Chondrocyte (in vitro differentiated cells): ENCODE measurements around the gene ADO. TPM values are rescaled to one million over a fixed set of nuclear protein-coding genes. Genes with fewer than 3 reads are reported as not detected.
A peak's percentile ranks its signal among the peaks of the same experiment; 100 is the strongest.

ENCODE experiments used
- DNase-seq: peaks from one replicate; pipeline ENCODE4 v3.0.0; 2021; ENCODE audit warnings: mixed read lengths, low spot score
- H3K27ac Mint-ChIP-seq: one replicate; pipeline ENCODE4 v1.8.0; 2021; ENCODE audit warnings: mild to moderate bottlenecking, moderate library complexity, mixed read lengths; ENCODE audit not compliant: unreplicated experiment
- H3K27me3 Mint-ChIP-seq: 2 replicates; pipeline ENCODE4 v1.8.0; 2021; ENCODE audit warnings: low read depth, mixed read lengths
- H3K36me3 Mint-ChIP-seq: 2 replicates; pipeline ENCODE4 v1.8.0; 2021; ENCODE audit warnings: low read depth, mixed read lengths
- H3K4me1 Mint-ChIP-seq: 2 replicates; pipeline ENCODE4 v1.8.0; 2021; ENCODE audit warnings: low read depth, mild to moderate bottlenecking, mixed read lengths
- H3K4me3 Mint-ChIP-seq: one replicate; pipeline ENCODE4 v1.8.0; 2021; ENCODE audit warnings: mild to moderate bottlenecking, moderate library complexity, mixed read lengths; ENCODE audit not compliant: unreplicated experiment
- H3K9me3 Mint-ChIP-seq: 2 replicates; pipeline ENCODE4 v1.8.0; 2021; ENCODE audit warnings: low read depth, mixed read lengths
- total RNA-seq: library from RNA; stranded (reverse); gene quantifications from 3 replicates; pipeline ENCODE4 v1.2.1, GENCODE V29; 2021
- TF ChIP-seq, protein P1 (sequence below): fragments of 200-600 bp; sonication (generic); IDR thresholded peaks from 2 replicates; pipeline ENCODE4 v1.5.0; 2021; ENCODE audit warnings: antibody characterized with exemption, mild to moderate bottlenecking, moderate library complexity

The ADO gene
- total RNA-seq, 1 donor from 2014 or later, result 29.1 TPM

DNA sequence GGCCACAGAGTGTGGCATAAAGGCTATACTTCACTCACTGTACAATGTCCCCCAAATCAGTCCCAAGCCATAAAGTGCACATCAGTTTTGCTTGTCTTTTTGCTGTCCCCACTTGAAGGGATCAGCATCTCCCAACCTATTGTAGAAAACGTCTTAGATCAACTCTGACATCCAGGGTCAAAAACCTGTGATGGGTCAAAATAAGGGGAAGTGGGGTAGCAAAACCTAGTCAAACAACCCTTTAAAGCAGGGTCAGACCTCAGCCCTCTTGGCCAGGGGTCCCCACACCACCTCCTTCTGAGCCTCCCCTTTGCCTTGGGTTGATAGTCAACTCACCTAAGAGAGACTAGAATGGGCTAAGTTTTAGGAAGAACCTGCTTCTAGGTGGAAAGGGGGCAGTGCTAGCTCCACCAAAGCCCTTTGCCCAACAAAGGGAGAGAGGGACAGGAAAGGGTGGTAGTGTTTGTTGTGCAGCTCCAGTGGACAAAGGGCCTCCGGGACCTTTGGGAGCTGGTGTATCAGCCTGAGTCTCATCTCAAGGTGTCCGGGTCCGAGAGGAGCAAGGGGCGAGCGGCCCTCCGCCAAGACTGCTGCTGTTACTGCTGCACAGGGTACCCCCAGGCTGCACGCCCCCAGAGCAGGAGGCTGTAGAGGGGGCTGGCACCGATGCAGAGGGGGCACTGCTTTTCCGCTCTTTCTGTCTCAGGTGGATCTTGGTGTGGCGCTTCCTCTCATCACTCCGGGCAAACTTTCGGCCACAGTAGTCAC is 8.3 kb downstream of the ADO start:
- no peak for DNase-seq
- peaks cover 7% of the 10 kb centered on the region for H3K36me3 Mint-ChIP-seq
- TF ChIP-seq, protein P1, sequence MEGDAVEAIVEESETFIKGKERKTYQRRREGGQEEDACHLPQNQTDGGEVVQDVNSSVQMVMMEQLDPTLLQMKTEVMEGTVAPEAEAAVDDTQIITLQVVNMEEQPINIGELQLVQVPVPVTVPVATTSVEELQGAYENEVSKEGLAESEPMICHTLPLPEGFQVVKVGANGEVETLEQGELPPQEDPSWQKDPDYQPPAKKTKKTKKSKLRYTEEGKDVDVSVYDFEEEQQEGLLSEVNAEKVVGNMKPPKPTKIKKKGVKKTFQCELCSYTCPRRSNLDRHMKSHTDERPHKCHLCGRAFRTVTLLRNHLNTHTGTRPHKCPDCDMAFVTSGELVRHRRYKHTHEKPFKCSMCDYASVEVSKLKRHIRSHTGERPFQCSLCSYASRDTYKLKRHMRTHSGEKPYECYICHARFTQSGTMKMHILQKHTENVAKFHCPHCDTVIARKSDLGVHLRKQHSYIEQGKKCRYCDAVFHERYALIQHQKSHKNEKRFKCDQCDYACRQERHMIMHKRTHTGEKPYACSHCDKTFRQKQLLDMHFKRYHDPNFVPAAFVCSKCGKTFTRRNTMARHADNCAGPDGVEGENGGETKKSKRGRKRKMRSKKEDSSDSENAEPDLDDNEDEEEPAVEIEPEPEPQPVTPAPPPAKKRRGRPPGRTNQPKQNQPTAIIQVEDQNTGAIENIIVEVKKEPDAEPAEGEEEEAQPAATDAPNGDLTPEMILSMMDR, result no peak
- H3K4me3 Mint-ChIP-seq, result no peak overlapping the region
- H3K27me3 Mint-ChIP-seq, result no peaks in the 10 kb centered on the region
- H3K4me1 Mint-ChIP-seq, result peaks cover 58% of the 10 kb centered on the region
- H3K27ac Mint-ChIP-seq, result no peak overlapping the region
- H3K9me3 Mint-ChIP-seq, result no peaks in the 10 kb centered on the region

DNA sequence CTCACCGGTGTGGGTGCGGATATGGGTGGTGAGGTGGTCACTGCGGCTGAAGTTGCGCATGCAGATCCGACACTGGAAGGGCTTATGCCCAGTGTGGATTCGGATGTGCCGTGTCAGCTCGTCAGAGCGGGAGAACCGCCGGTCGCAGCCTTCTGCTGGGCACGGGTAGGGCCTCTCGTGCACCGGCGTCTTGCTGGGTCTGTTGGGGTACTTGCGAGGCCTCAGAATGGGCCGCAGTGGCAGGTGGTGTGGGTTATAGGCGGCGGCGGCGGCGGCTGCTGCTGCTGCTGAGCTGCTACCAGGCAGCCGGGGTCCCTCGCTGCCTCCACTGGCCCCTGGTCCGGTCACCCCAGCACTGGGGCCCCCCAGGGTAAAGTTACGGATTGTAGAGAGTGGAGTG is 8.9 kb downstream of the ADO start:
- H3K27ac Mint-ChIP-seq, result peak overlapping the region; percentile 22
- TF ChIP-seq, protein P1, result no peak
- peak overlapping the region; percentile 96 for H3K4me3 Mint-ChIP-seq
- H3K27me3 Mint-ChIP-seq, result no peaks in the 10 kb centered on the region
- DNase-seq, result no peak
- H3K36me3 Mint-ChIP-seq, result peaks cover 7% of the 10 kb centered on the region
- H3K4me1 Mint-ChIP-seq, result peaks cover 56% of the 10 kb centered on the region
- no peaks in the 10 kb centered on the region for H3K9me3 Mint-ChIP-seq

DNA sequence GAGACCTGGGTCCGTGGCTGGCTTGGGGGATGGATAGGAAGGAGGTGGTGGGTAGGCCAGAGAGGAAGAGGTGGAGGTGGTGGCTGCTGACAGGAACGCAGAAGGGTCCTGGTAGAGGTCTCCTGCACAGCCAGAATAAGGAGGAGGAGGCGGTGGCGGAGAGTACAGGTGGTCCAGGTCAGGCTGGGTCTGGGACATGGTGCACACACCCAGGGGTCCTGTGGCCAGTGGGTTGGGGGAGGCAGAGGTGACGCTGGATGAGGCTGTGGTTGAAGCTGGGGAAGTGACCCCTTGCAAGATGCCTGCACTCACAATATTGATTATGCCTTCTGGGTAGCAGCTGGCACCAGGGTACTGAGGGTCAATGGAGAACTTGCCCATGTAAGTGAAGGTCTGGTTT is 9.5 kb downstream of the ADO start:
- peaks cover 54% of the 10 kb centered on the region for H3K4me1 Mint-ChIP-seq
- H3K9me3 Mint-ChIP-seq, result no peaks in the 10 kb centered on the region
- H3K36me3 Mint-ChIP-seq, result peaks cover 7% of the 10 kb centered on the region
- no peaks in the 10 kb centered on the region for H3K27me3 Mint-ChIP-seq
- DNase-seq, result no peak
- peak overlapping the region; percentile 96 for H3K4me3 Mint-ChIP-seq
- TF ChIP-seq, protein P1, result no peak
- H3K27ac Mint-ChIP-seq, result no peak overlapping the region

DNA sequence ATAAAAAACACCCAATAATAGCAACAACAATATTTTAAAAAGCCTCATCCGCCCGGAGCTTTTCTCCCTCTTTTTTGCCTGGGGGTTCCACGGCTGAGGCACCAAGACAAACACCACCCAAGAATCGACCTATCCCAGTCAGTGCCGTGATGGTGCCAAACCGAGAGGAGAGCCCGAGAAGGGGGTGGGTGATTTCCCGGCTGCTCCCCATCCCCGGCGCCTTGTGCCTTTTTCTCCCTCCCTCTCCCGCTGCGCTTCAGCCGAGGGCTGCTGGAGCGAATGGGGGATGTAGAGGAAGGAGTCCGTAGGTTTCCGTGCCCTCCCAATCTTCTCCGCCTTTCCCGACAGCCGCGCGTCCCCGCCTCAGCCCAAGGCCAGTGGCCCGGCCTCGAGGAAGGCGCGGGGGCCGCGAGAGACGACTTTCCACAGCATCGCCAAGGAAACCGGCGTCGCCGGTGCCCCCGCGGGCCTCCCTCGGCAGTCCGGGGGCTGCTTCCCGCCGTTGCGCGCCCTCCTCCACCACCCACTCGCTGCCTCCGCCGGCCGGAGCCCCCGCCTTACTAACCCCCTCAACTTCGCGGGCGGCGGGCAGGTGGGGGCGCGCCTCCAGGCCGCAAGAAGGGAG is 10.3 kb downstream of the ADO start:
- peaks cover 7% of the 10 kb centered on the region for H3K36me3 Mint-ChIP-seq
- DNase-seq, result no peak
- no peak overlapping the region for H3K27ac Mint-ChIP-seq
- peak overlapping the region; percentile 96 for H3K4me3 Mint-ChIP-seq
- H3K4me1 Mint-ChIP-seq, result peaks cover 60% of the 10 kb centered on the region
- H3K27me3 Mint-ChIP-seq, result no peaks in the 10 kb centered on the region
- TF ChIP-seq, protein P1, result no peak
- no peaks in the 10 kb centered on the region for H3K9me3 Mint-ChIP-seq

DNA sequence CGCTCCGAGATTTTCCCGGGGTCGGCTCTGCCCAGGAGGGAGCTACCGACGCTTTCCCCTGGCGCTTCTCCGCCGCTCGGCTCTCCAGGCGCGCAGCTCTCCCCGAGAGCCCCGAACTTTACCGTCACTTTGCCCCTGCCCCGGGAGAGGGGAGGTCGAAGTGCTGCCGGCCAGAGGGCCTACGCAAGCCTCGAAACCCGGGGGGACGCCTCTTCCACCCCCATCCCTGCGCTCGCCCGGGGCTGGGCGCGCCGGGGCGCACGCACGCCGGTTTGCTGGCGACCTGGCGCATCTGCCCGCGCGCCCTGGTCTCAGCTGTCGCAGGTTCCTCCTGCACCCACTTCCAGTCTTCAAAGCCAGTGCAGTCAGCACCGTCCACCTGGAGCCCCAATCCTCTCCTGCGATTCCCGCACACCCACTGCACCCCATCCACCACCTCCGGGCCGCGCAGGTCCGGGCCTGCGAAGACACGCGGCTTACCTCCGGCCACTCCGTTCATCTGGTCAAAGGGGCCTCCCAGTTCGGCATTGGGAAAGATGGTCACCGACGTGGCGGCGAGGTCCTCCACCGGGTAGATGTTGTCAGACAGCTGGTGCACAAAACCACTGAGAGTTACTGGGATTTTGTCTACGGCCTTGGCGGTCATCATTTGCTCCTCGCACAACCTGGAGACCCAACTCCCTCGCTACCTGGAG is 11.0 kb downstream of the ADO start:
- H3K27me3 Mint-ChIP-seq, result no peaks in the 10 kb centered on the region
- H3K27ac Mint-ChIP-seq, result peak overlapping the region; percentile 97
- no peaks in the 10 kb centered on the region for H3K9me3 Mint-ChIP-seq
- TF ChIP-seq, protein P1, result no peak
- DNase-seq, result peak; percentile 90
- H3K4me3 Mint-ChIP-seq, result peak overlapping the region; percentile 96
- H3K4me1 Mint-ChIP-seq, result peaks cover 60% of the 10 kb centered on the region
- H3K36me3 Mint-ChIP-seq, result peaks cover 7% of the 10 kb centered on the region
